Stimulated activated CD8-positive, alpha-beta memory T cell treated with anti-CD3 and anti-CD28 coated beads, Interleukin-12 subunit alpha, Interleukin-12 subunit beta, amount 100 ng/mL, for 24 hours (primary cell): ENCODE measurements around the gene ZNF892.
"Not testable (repeated sequence)": the region's sequence is repeated elsewhere in the genome, so short reads cannot be mapped to it uniquely, and the experiment has no call there.

ENCODE experiments used
- DNase-seq: peaks from one replicate; pipeline ENCODE4 v3.0.0-alpha.2; 2020; ENCODE audit errors: extremely low read depth

The ZNF892 gene

GRCh38 chr2:95225658-95226057 is 18.3 kb downstream of the ZNF892 start:
- DNase-seq: no peak

- DNase-seq: no peak
These were observed 24.4 kb downstream of the ZNF892 start for GRCh38 chr2:95231723-95232122.

- no peak for DNase-seq
These were observed 24.9 kb downstream of the ZNF892 start for GRCh38 chr2:95232232-95232631.

- no peak for DNase-seq
These were observed 27.0 kb downstream of the ZNF892 start for GRCh38 chr2:95234286-95234785.

- DNase-seq: no peak
These were observed 27.5 kb downstream of the ZNF892 start for GRCh38 chr2:95234816-95235215.

- DNase-seq: no peak
These were observed 30.8 kb downstream of the ZNF892 start for GRCh38 chr2:95238131-95238530.

- no peak for DNase-seq
These were observed 32.8 kb downstream of the ZNF892 start for GRCh38 chr2:95240091-95240490.

GRCh38 chr2:95240556-95240955 is 33.2 kb downstream of the ZNF892 start:
- DNase-seq: no peak

GRCh38 chr2:95242084-95242483 is 34.8 kb downstream of the ZNF892 start:
- DNase-seq: not testable (repeated sequence)
